HepG2 (cell line): ENCODE data around the gene FRMPD3. TPM values are rescaled to one million over a fixed set of nuclear protein-coding genes. Genes with fewer than 3 reads are reported as not detected.

Source experiments
- BRCA1 ChIP-seq: sonication (generic); formaldehyde crosslinking; IDR thresholded peaks from 2 replicates; pipeline ENCODE4 v1.4.0; 2020; ENCODE audit warnings: missing genetic modification reagents
- BRF2 ChIP-seq: sonication (generic); formaldehyde crosslinking; IDR thresholded peaks from 2 replicates; pipeline ENCODE4 v1.8.1; 2022; ENCODE audit warnings: mild to moderate bottlenecking, missing genetic modification reagents
- CCDC6 ChIP-seq: sonication (generic); formaldehyde crosslinking; IDR thresholded peaks from 2 replicates; pipeline ENCODE4 v1.8.1; 2022; ENCODE audit warnings: mild to moderate bottlenecking, missing genetic modification reagents, moderate library complexity
- CSRNP2 ChIP-seq: sonication (generic); formaldehyde crosslinking; conservative IDR thresholded peaks from 2 replicates; pipeline ENCODE4 v1.8.0; 2022; ENCODE audit warnings: low read depth, missing genetic modification reagents
- DDIT3 ChIP-seq: sonication (generic); formaldehyde crosslinking; IDR thresholded peaks from 2 replicates; pipeline ENCODE4 v1.4.0; 2020; ENCODE audit warnings: mild to moderate bottlenecking, missing genetic modification reagents
- HOXA5 ChIP-seq: sonication (generic); formaldehyde crosslinking; IDR thresholded peaks from 2 replicates; pipeline ENCODE4 v1.4.0; 2020; ENCODE audit warnings: missing genetic modification reagents
- SNAPC4 ChIP-seq: sonication (generic); formaldehyde crosslinking; IDR thresholded peaks from 2 replicates; pipeline ENCODE4 v1.4.0; 2020; ENCODE audit warnings: mild to moderate bottlenecking, missing genetic modification reagents
- SNAPC5 ChIP-seq: sonication (generic); formaldehyde crosslinking; IDR thresholded peaks from 2 replicates; pipeline ENCODE4 v1.8.1; 2023; ENCODE audit warnings: mild to moderate bottlenecking, missing genetic modification reagents, borderline replicate concordance
- USF2 ChIP-seq, 2 experiments: sonication (generic) in 1 of 2; formaldehyde crosslinking in 1 of 2; IDR thresholded peaks; 2 replicates each; pipeline versions ENCODE4 v1.5.1 to v1.6.1; 2011 to 2020; ENCODE audit warnings: borderline replicate concordance in 1 of 2, low read depth in 1 of 2, low read length in 1 of 2, mild to moderate bottlenecking in 1 of 2, missing genetic modification reagents in 1 of 2, moderate library complexity in 1 of 2
- ZNF333 ChIP-seq: sonication (generic); formaldehyde crosslinking; IDR thresholded peaks from 2 replicates; pipeline ENCODE4 v1.4.0; 2020; ENCODE audit warnings: mild to moderate bottlenecking, missing genetic modification reagents, borderline replicate concordance
- ZNF615 ChIP-seq: sonication (generic); formaldehyde crosslinking; IDR thresholded peaks from 2 replicates; pipeline ENCODE4 v1.5.0; 2020; ENCODE audit warnings: mild to moderate bottlenecking, missing genetic modification reagents, borderline replicate concordance
- ZNF720 ChIP-seq: sonication (generic); formaldehyde crosslinking; IDR thresholded peaks from 2 replicates; pipeline ENCODE4 v1.4.0; 2020; ENCODE audit warnings: missing genetic modification reagents
- ZNF724P ChIP-seq: sonication (generic); formaldehyde crosslinking; IDR thresholded peaks from 2 replicates; pipeline ENCODE4 v1.8.0; 2022; ENCODE audit warnings: missing genetic modification reagents, borderline replicate concordance
- ZNF775 ChIP-seq: sonication (generic); formaldehyde crosslinking; IDR thresholded peaks from 2 replicates; pipeline ENCODE4 v1.4.0; 2020; ENCODE audit warnings: missing genetic modification reagents, mild to moderate bottlenecking, moderate library complexity, borderline replicate concordance
- ZNF777 ChIP-seq: sonication (generic); formaldehyde crosslinking; IDR thresholded peaks from 2 replicates; pipeline ENCODE4 v1.4.0; 2020; ENCODE audit warnings: missing genetic modification reagents
- polyA plus RNA-seq, 8 experiments: library from polyadenylated mRNA; depleted of rRNA in 3 of 8; stranded (reverse) in 7 of 8; unstranded in 1 of 8; fragments of >200 nt; fragmentation: Illumina TruSeq in 4 of 8; extraction: Trizol in 4 of 8; gene quantifications; 2 replicates each; pipeline versions ENCODE4 v1.2.1 to v1.2.3, GENCODE V29; 2011 to 2016; ENCODE audit warnings: low read depth in 4 of 8, missing spikeins in 1 of 8, mixed read lengths in 1 of 8; ENCODE audit not compliant: insufficient read depth in 1 of 8
- total RNA-seq, 5 experiments: library from RNA; depleted of rRNA; stranded (reverse); fragments of >200 nt; fragmentation: Illumina TruSeq; extraction: Trizol; gene quantifications; 2 replicates each; pipeline ENCODE4 v1.2.3, GENCODE V29; 2016; ENCODE audit warnings: low read depth in 1 of 5

FRMPD3 gene
- total and polyA plus RNA-seq, 2 of the 13 experiments (the other 11 are each of a cell fraction or from before 2014, with no cell fraction given): not detected

- TF ChIP-seq SNAPC4 (CRISPR knock-in tag) (no peak), ZNF333 (CRISPR knock-in tag) (no peak), BRCA1 (CRISPR knock-in tag) (no peak), CCDC6 (CRISPR knock-in tag) (no peak), ZNF777 (CRISPR knock-in tag) (no peak), BRF2 (CRISPR knock-in tag) (no peak), ZNF615 (CRISPR knock-in tag) (no peak), ZNF724P (CRISPR knock-in tag) (no peak), USF2 (IDR thresholded peaks at IDR 0.05; ENCODE audit: low read depth, low read length) (no peak), USF2 (CRISPR knock-in tag; IDR thresholded peaks at IDR 0.05; ENCODE audit: borderline replicate concordance) (no peak), CSRNP2 (CRISPR knock-in tag) (no peak), ZNF775 (no peak), DDIT3 (CRISPR knock-in tag) (no peak), HOXA5 (CRISPR knock-in tag) (no peak), ZNF720 (no peak), SNAPC5 (CRISPR knock-in tag) (no peak)
Observed at GRCh38 chrX:107440187-107440586, 9.3 kb upstream of the FRMPD3 start (continued).
